ENCODE data around the gene ARL14EPL.

ARL14EPL gene

GRCh38 chr5:116062352-116062751 lies 30.1 kb downstream of the ARL14EPL start:
- ATAC-seq (ENCODE audit: low read depth), result no peak

GRCh38 chr5:116063950-116064349 lies 31.7 kb downstream of the ARL14EPL start:
- Histone ChIP-seq H3K27me3 (ENCODE audit: insufficient read depth, poor library complexity, severe bottlenecking) (peaks cover 35% of the 10 kb centered on the region), H3K4me1 (ENCODE audit: insufficient read depth, poor library complexity, severe bottlenecking) (no peaks in the 10 kb centered on the region), H3K9me3 (ENCODE audit: severe bottlenecking) (no peaks in the 10 kb centered on the region), H3K36me3 (ENCODE audit: low read depth) (no peaks in the 10 kb centered on the region), H3K27ac (ENCODE audit: poor library complexity, severe bottlenecking) (no peak overlapping the region), H3K4me3 (ENCODE audit: severe bottlenecking) (no peak overlapping the region)
- TF ChIP-seq CTCF (IDR thresholded peaks at IDR 0.05; ENCODE audit: poor library complexity, severe bottlenecking), result no peak
- no peak for ATAC-seq (ENCODE audit: low read depth)
- no peak for DNase-seq (ENCODE audit: low spot score)

More at GRCh38 chr5:116062352-116062751, 30.1 kb downstream of the ARL14EPL start:
- Histone ChIP-seq H3K4me3 (ENCODE audit: severe bottlenecking) (no peak overlapping the region), H3K9me3 (ENCODE audit: severe bottlenecking) (no peaks in the 10 kb centered on the region), H3K27ac (ENCODE audit: poor library complexity, severe bottlenecking) (no peak overlapping the region), H3K36me3 (ENCODE audit: low read depth) (no peaks in the 10 kb centered on the region), H3K4me1 (ENCODE audit: insufficient read depth, poor library complexity, severe bottlenecking) (no peaks in the 10 kb centered on the region), H3K27me3 (ENCODE audit: insufficient read depth, poor library complexity, severe bottlenecking) (peaks cover 47% of the 10 kb centered on the region)
- TF ChIP-seq CTCF (IDR thresholded peaks at IDR 0.05; ENCODE audit: poor library complexity, severe bottlenecking), result no peak
- no peak for DNase-seq (ENCODE audit: low spot score)

- Histone ChIP-seq H3K27me3 (ENCODE audit: insufficient read depth, poor library complexity, severe bottlenecking) (peaks cover under 1% of the 10 kb centered on the region), H3K36me3 (ENCODE audit: low read depth) (no peaks in the 10 kb centered on the region), H3K9me3 (ENCODE audit: severe bottlenecking) (no peaks in the 10 kb centered on the region), H3K27ac (ENCODE audit: poor library complexity, severe bottlenecking) (no peak overlapping the region), H3K4me1 (ENCODE audit: insufficient read depth, poor library complexity, severe bottlenecking) (no peaks in the 10 kb centered on the region), H3K4me3 (ENCODE audit: severe bottlenecking) (no peak overlapping the region)
- TF ChIP-seq CTCF (IDR thresholded peaks at IDR 0.05; ENCODE audit: poor library complexity, severe bottlenecking), result peak; percentile 97
- no peak for DNase-seq (ENCODE audit: low spot score)
- ATAC-seq (ENCODE audit: low read depth), result peak; percentile 55; the same call in 2 of the 3 replicates
Observed at GRCh38 chr5:116068028-116068632, 35.9 kb downstream of the ARL14EPL start.

GRCh38 chr5:116071211-116071610 lies 38.9 kb downstream of the ARL14EPL start:
- Histone ChIP-seq H3K36me3 (ENCODE audit: low read depth) (no peaks in the 10 kb centered on the region), H3K4me3 (ENCODE audit: severe bottlenecking) (no peak overlapping the region), H3K27ac (ENCODE audit: poor library complexity, severe bottlenecking) (no peak overlapping the region), H3K9me3 (ENCODE audit: severe bottlenecking) (no peaks in the 10 kb centered on the region), H3K27me3 (ENCODE audit: insufficient read depth, poor library complexity, severe bottlenecking) (peaks cover 4% of the 10 kb centered on the region), H3K4me1 (ENCODE audit: insufficient read depth, poor library complexity, severe bottlenecking) (no peaks in the 10 kb centered on the region)
- no peak for TF ChIP-seq CTCF (IDR thresholded peaks at IDR 0.05; ENCODE audit: poor library complexity, severe bottlenecking)
- DNase-seq (ENCODE audit: low spot score), result no peak
- no peak for ATAC-seq (ENCODE audit: low read depth)

GRCh38 chr5:116075191-116075831 lies 43.0 kb downstream of the ARL14EPL start:
- no peak for ATAC-seq (ENCODE audit: low read depth)
- DNase-seq (ENCODE audit: low spot score), result no peak

More at GRCh38 chr5:116075191-116075831, 43.0 kb downstream of the ARL14EPL start:
- Histone ChIP-seq H3K36me3 (ENCODE audit: low read depth) (no peaks in the 10 kb centered on the region), H3K27ac (ENCODE audit: poor library complexity, severe bottlenecking) (no peak overlapping the region), H3K4me3 (ENCODE audit: severe bottlenecking) (no peak overlapping the region), H3K9me3 (ENCODE audit: severe bottlenecking) (no peaks in the 10 kb centered on the region), H3K27me3 (ENCODE audit: insufficient read depth, poor library complexity, severe bottlenecking) (peaks cover 4% of the 10 kb centered on the region), H3K4me1 (ENCODE audit: insufficient read depth, poor library complexity, severe bottlenecking) (no peaks in the 10 kb centered on the region)
- TF ChIP-seq CTCF (IDR thresholded peaks at IDR 0.05; ENCODE audit: poor library complexity, severe bottlenecking), result no peak

Measured in RWPE2 (cell line).